Coronary artery (tissue), 2 donors: ENCODE data around the gene PRTN3.

ENCODE experiments used
- DNase-seq: peaks from one replicate; pipeline ENCODE4 v3.0.0-alpha.2; 2017; ENCODE audit warnings: low spot score
- H3K27ac ChIP-seq, 2 donors: fragments of 200-600 bp; sonication (generic); one replicate each; pipeline ENCODE4 v1.5.1; 2016 to 2019
- H3K4me3 ChIP-seq: fragments of 200-600 bp; sonication (generic); 2 replicates; pipeline ENCODE4 v1.5.1; 2016; ENCODE audit warnings: mild to moderate bottlenecking, moderate library complexity
- TF ChIP-seq, protein P1 (sequence below): fragments of 200-600 bp; sonication (generic); IDR thresholded peaks from one replicate; pipeline ENCODE4 v1.5.1; 2019; ENCODE audit warnings: antibody characterized with exemption

PRTN3 gene

DNA sequence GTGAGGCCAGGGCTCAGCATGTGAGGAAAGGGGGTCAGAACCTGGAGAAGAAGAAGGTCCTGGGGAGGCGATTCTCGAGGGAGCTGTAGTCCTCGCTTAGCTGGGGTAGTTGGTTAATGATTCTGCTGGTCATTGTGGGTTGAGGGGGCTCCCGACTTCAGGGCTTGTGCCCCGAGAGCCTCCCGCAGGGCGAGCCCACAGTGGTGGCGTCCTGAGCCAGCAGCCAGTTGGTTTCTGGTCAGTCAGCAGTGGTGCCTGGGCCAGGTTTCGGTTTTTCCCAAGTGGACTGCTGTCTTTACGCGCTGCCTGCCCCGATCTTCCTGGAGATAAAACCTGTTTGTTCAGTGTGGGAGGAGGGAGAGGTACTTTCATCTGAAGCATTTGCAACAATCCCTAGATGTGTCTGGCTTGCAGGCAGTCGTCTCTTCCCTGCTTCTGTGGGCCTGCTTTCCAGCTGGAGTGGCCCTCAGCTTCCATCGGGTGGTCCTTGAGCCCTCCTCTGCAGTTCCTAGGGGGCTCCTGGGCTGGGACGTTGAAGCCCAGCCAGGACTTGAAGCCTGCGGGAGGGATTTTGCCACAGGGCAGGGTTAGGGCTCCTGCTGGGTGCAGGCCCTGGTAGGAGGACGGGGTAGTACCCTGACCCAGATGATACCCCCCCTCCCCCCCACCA is 40.3 kb upstream of the PRTN3 start:
- DNase-seq: no peak
- H3K27ac ChIP-seq: peak overlapping the region; percentile 54 to 80
- H3K4me3 ChIP-seq: peak overlapping the region; percentile 94
- TF ChIP-seq, protein P1, sequence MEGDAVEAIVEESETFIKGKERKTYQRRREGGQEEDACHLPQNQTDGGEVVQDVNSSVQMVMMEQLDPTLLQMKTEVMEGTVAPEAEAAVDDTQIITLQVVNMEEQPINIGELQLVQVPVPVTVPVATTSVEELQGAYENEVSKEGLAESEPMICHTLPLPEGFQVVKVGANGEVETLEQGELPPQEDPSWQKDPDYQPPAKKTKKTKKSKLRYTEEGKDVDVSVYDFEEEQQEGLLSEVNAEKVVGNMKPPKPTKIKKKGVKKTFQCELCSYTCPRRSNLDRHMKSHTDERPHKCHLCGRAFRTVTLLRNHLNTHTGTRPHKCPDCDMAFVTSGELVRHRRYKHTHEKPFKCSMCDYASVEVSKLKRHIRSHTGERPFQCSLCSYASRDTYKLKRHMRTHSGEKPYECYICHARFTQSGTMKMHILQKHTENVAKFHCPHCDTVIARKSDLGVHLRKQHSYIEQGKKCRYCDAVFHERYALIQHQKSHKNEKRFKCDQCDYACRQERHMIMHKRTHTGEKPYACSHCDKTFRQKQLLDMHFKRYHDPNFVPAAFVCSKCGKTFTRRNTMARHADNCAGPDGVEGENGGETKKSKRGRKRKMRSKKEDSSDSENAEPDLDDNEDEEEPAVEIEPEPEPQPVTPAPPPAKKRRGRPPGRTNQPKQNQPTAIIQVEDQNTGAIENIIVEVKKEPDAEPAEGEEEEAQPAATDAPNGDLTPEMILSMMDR: no peak

DNA sequence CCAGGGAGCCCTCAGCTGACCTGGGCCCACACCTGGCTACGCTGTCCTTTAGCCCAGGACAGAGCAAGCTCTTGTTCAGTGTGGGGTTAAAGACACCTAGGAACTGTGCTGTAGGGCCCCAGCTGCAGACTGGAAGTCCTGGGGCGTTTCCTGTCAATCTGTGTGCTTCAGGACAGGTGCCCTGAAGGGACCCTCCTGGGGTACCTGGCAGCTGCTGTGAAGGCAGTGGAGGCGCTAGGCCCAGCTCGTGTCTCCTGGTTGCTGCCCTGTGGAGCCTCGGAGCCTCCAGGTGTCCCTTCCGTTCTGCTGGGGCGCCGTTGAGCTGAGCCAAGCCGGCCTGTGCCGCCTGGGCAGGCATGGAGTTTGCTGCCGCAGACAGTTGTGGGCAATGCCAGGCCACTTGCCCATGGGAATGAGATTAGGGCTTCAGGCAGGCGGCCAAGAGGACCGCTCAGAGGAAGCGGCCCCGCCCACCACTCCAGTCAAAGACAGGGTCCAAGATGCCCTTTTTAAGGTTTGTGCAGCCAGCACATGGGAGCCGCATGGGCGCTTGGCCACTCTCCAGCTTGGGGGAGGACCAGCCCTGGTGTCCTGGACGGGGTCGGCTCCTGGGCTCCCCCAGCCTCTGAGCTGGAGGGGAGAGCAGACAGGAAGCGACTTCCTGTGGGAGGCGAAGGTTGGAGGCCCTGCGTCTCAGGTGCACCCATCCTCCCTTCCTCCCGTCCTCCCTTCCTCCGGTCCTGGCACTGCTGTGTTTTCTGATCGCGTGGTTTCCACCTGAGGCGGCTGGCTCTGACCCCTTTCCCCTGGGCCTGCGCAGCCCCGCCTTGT is 39.6 kb upstream of the PRTN3 start:
- peak; percentile 88 for DNase-seq
- Histone ChIP-seq H3K27ac (peak overlapping the region; percentile 54 to 80), H3K4me3 (peak overlapping the region; percentile 94)
- TF ChIP-seq, protein P1: no peak

DNA sequence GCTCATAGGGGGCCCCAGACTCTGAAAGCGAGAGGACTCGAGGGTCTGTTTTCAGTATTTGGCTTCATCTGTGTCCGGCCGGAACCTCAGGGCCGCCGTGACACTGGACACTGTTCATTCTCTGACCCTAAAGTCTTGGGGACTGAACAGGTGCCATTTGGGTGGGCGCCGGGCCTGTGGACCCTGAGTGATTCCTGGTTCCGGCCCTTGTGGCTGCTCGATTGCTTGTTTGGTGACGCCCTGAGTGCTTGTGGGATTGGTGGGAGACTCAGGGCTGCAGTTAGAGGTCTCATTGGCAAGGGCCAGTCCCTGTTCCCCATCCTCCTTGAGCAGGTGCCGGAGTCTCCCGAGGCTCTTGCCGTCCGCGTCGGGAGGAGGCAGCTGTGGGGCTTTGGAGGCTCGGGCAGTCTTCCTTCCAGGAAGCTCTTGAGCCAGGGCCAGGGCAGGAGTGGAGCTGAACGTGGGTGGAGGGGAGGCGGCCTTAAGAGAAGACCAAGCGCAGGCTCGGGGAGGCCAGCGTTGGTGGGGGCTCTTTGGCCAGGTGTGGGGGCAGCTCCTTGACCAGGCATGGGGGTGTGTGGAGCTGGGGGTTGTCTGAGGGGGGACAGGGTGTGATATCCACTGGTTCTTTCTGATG is 38.8 kb upstream of the PRTN3 start:
- TF ChIP-seq, protein P1: no peak
- Histone ChIP-seq H3K27ac (peak overlapping the region; percentile 29 to 80), H3K4me3 (peak overlapping the region; percentile 94)
- DNase-seq: no peak

DNA sequence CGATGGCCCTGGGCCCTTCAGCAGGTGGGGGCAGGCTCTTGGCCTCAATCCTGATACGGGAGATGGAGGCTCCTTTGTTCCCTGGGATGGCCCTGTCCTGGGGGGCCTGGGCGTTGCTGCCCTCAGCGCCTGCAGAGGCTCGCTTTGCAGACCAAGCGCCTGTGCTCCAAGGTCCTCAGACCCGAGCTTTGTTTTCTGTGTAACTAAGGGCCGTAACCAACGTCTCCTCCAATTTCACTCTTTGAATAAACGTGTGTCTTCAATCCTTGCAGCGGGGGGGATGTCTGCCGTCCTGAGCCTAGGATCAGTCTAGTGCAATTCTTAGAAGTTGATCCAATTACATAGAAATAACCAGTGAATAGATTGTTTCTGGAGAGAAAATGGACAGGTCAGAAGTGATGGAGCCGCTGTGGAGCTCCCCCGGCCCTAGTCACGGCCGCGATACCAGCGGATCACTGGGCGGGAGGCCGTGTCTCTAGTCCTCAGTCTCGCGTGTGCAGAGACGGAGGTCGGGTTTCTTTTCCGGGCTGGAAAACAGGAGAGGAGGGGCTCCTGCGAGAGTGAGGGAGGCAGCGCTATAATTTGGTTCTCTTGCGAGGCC is 38.2 kb upstream of the PRTN3 start:
- peak overlapping the region in 1 of 2 donors; percentile 80 for H3K27ac ChIP-seq
- peak overlapping the region; percentile 94 for H3K4me3 ChIP-seq
- DNase-seq: no peak
- TF ChIP-seq, protein P1: no peak

DNA sequence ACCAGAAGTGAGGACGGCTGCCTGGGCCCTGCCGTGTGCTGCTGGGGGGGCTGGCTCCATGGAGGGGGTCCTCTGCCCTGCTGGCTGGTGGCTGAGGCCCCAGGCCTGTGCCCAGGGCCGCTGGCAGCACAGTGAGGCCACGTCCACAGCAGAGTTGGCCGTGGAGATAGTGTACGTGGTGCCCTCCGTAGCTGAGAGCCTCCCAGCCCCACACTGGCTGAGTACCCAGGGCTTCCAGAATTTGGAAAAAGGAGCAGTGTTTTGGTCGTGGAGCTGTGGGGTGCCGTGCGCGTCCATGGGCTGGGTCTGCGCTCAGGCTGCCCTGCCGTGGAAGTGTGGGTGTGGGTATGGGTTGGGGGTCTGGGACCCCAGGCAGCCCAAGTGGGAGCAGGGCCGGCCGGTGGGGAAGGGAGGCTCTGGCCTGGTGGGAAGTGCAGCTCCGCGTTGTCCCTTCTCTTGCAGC is 37.7 kb upstream of the PRTN3 start:
- no peak overlapping the region for H3K27ac ChIP-seq
- DNase-seq: no peak
- TF ChIP-seq, protein P1: no peak
- peak overlapping the region; percentile 94 for H3K4me3 ChIP-seq

DNA sequence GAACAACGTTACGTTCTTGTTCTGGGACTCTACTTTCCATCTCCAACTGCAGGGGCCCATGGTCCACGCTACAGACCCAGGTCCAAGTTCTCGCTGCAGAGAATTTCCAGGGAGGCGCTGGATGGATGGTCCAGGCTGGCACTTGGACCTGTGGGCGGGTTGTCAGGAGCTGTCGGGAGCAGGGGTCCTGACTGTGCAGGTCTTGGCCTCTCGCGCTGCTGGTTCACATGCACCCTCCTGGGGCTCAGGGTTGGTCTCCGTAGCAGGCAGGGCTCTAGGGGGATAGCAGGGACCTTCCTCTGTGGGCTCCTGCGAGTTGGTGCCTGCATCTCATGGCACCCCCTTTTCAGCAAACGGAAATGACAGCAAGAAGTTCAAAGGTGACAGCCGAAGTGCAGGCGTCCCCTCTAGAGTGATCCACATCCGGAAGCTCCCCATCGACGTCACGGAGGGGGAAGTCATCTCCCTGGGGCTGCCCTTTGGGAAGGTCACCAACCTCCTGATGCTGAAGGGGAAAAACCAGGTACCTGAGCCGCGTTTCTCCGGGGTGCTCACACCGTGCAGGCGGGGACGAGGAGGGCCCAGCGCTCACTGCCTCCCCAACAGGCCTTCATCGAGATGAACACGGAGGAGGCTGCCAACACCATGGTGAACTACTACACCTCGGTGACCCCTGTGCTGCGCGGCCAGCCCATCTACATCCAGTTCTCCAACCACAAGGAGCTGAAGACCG is 36.9 kb upstream of the PRTN3 start:
- DNase-seq: no peak
- no peak overlapping the region for H3K27ac ChIP-seq
- TF ChIP-seq, protein P1: no peak
- no peak overlapping the region for H3K4me3 ChIP-seq
